GM19351 (cell line): Measurements from ENCODE around the gene EDAR.

Experiments used
- ATAC-seq: cut with Tn5 transposase; IDR thresholded peaks from one replicate; pipeline ENCODE4 v1.9.1; 2021; ENCODE audit warnings: mild to moderate bottlenecking, moderate library complexity; ENCODE audit not compliant: unreplicated experiment

The EDAR gene

DNA sequence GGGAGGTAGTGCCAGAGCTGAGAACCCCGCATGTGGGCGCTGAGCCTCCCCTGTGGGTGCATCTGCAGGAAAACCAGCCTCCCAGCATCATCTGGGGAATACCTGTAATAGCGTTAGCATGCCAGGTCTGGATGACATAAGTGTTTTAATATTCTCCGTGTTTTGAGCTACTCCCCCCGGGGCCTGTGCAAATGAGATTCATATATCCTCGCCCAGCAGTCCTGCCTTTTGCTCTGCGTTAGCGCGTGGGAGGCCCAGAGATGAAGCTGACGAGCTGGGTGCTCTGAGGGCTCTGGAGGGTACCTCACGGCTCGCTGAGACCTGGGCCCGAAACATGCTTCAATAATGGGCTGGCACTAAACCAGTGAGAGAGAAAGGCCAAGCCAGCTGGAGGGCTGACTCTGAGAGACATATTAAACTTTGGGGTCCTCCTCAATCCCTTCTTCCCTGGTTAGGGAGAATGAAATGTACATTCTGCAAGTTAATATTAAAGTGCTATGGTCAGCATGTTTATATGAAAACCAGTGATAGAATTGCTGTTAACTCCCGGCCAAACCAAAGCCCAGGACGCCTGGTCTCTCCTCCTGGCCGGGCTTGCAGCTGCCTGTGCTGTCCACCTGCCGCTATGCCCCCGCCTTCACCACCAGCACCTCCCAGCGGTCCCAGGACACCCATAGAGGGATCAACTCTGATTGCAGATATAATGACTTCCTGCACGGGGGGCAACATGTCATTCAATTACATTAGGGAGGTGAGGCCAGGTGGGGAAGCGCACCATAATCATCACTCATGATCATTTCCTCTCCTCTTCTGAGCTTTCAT is 77.0 kb downstream of the EDAR start:
- ATAC-seq = no peak

DNA sequence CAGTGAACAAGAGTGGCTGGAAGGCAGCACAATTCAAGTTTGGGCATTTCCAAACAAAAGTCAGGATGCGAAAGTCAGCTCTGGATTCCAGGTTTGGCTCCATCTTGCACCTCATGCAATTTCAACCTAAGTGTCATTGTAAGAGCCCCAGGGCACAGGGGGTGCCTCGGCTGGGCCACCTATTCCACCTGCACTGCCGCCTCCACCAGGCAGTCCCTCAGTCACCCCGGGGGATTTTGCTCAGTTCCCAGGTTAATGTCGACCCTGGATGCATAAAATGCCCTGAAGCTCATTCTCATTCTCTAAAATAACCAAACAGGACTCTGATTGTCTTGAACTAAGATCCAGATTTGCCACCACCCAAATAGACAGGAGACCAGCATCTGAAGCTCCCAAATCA is 77.6 kb downstream of the EDAR start:
- no peak for ATAC-seq

DNA sequence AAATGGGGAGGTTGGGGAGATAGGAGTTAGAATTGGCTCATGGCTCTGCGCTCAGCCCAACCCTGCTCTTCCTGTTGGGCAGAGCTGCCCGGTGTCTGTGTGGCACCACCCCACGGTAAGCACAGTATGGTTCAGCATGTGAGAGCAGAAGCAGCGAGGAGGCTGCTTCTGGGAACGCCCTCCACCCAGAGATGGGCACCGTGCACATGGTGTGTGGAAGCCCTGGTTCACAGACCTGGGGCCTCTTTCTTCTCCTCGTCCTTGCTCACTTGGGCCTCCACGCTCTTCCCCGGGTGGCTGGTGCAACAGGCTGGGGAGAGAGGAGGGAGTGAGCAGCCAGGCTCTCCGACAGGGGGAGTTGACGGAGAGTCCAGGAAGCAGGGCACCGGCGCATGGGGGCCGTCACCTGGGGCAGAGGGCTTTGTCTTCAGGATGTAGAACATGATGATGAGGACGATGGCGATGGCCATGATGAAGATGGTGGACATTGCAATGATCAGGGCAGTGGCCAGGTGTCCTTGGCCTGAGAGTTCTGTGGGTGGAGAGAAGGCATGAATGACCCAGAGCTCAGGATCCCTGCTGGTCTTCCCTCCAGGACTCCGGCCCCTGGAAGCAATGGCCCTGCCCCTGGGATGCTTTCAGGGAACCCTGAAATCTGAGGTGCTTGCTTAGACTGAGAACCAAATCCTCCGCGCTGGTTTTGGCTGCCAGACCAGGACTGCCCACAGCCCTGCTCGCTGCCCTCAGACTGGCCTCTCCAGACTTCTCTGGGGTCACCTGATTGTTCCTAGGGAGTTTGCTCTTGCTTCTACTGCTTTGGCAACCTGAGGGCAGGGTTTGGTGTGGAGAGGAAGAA is 78.3 kb downstream of the EDAR start:
- ATAC-seq = no peak

DNA sequence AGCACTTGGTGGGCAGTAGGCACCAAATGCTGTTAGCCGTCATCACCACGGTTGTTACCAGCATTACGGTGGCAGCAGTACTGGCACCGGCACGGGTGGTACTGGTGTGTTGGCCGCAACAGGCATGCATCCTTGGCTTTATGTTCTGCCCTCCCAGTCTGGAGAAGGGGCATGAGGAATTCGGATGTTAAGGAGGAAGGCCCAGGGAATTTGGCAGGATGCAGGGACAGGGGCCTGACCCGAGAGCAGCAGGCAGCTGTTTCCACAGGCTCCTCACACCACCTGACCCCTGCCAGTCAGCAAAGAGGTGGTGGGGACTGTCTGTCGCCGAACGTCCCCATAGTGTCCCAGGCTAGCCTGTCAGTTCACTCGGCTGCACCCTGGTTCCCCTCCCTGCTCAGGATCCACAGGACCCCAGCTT is 79.0 kb downstream of the EDAR start:
- ATAC-seq = no peak

DNA sequence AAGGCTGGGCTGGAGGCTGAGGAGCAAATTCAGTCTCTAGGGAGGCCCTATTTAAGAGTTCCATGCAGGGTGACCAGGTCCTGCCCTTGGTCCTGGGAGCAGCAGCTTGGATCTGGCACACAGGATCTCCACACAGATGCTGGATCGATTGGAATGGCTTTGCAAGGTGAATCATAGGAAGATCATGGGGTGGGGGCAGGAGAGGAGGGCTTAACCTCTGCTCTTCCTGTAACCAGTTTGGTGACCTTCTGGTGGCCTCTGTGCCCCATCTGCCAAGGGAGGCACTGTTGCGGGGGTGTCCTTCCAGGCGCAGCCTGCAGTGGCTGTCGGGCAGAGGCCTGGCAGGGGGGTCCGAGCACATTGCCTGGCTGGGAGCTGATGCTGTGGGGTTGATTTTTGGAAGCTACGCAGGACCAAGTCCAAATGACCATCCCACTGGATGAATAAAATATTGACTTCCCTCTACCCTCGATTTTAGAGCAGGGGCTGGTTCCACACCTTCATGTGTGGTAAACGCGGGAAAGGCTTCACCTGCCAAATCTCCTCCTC is 79.7 kb downstream of the EDAR start:
- no peak for ATAC-seq

DNA sequence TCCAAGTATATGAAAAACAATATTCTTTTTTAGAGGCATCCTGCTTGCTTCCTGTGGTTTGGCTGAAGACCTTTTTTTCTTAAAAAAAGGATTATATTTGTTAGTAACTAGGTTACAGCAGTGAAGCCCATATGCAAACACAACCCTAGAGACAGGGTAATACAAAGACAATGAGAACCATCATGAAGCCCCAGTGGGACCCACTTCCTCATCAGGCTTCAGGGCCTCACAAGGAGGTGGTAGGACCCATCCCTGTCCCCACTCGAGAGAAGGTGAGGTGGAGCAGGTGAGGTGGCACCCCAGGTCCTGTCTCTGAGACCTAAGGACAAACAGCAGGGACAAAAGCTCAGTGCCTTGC is 80.3 kb downstream of the EDAR start:
- no peak for ATAC-seq

DNA sequence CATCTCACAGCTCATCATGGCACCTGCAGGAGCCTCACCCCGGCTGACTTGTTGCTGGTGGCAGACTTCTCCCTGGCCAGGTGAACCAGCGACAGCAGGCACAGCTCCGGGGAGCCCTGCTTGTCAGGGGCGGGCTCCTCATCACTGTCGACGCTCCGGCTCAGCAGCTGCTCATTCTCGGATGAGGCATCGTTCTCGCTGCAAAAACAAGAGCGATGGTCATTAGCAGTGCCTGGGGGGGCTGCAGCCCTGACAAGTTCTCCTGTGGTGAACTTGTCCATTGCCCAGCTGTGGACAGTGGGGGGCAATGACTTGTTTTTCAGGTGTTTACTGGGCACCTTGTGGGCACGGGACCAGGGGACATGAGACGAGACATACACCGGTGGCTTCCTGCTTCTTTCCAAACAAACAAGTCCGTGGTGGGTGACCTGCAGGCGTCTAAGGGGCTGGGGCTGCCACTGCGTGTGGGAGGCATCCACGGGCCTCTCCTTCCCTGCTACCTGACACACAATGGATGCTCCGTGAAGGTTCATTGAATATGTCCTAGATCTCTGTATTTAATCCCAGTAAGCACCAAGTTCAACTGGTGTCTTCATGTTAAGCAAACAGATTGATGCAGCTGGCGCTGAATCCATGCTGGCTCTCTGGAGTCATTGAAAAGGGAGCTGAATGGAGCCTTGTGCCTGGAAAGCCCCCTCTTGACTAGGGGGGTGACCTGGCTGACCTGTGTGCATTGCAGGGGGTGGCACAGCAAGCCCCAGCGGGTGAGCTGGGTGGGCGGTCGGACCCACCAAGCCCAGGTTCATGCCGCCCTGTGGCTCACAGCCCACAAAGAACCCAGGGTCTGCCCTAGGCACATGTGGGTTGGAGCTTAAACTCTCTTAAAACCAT is 81.0 kb downstream of the EDAR start:
- no peak for ATAC-seq

DNA sequence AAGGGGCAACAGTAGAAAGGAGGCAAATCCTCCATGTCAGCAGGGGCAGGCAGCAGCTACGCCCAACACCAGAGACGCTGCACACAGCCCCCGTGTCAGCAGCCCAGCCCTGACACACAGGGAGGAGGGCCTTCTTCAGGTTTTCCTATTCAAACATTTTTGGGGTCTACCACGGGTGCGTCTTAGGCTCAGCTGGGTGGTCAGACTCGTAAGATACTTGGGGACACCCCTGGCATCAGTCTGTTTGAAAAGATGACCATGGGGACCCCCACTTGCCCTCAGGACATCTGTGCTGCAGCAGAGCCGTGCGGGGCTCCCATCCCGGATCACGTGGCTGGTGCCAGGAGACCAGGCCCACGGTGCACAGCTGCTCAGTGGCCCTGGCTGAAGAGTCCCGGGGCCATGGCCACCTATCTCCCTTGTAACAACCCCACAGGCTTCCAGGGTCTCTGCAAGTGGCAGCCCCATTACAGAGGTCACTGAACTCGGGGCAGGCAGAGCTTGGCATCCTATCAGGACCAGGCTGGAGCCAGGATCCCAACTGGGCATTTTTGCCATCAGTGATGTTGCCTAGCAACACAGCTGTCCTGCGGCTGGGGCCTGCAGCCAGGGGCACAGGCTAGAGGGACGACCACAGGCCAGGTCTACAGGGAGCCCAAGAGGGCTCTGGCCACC is 82.5 kb downstream of the EDAR start:
- ATAC-seq = no peak

DNA sequence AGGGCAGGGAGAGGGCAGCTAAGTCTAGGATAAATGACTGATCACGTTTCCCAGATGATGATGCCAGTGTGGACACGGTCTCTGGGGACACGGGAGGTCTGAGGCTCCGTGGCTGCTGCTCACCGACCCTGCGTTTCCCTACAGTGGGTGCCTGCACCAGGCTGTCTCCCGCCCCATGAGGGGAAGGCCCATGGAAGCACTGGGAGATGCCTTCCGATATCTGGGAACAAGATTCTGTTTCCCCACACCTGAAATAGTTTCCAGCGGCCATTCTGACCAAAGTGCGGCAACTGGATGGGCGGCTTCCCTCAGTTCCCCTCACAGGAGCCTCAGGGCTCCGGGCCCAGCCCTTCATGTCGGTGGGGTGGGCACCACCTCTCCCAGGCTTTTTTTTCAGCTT is 83.1 kb downstream of the EDAR start:
- no peak for ATAC-seq

DNA sequence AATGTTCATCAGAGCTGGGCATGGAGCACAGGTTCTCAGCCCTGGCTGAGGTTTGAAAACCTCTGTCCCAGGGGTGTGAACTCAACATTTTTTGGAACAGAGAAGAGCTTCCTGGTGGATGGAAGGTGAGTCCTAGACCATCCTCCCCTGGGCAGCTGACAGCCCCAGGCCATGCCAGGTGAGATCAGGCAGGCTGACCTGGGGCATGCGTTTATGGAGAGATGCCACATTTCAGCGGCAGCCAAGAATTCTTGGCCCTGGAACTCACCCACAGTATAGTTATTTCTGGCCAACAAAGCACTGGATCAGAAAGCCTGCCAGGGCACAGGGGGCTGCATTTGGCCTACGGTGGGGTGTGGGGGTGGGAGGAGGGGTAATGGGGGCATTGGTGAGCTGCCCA is 83.8 kb downstream of the EDAR start:
- ATAC-seq = no peak

DNA sequence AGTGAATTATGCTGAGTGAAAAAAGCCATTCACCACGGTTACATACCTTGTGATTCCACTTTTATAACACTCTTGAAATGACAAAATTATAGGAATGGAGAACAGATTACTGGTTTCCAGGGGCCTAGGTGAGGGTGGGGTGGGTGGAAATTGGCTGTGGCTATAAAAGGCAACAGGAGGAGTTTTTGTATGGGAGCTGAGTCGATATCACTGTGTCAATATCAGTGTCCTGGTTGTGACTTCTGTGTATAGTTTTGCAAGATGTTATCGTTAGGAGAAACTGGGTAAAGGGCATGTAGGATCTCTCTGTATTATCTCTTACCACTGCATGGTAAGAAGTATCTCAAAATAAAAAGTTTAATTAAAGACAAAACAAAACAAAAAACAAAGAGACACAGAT is 84.3 kb downstream of the EDAR start:
- ATAC-seq = no peak

DNA sequence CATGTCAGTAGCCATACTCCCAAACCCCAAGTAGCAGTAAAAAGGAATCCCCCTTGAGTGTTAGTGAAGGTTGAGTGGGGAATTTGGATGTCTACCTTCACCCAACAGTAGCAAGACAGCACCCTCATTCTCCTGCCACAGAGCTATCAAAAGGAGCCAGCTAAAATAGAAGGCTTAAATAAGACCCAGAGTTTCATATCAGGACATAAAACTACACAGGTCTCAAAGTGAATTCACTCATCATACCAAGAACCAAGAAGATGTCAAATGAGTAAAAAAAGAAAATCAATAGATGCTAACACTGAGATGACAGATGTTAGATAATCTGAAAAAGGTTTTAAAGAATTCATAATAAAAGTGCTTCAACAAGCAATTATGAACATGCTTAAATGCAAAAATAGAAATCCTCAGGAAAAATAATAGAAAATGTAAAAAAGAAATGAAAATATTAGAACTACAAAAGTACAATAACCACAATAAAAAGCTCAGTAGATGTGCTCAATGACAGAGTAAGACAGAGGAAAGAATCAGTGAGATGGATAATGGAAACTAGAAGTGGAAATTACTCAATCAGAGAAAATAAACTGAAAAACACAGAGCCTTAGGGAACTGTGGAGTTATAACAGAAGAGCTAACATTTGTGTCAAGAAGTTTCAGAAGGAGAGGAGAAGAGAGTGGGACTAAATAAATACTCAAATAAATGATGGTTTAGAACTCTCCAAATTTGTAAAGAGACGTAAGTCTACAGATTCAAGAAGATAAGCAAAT is 90.5 kb downstream of the EDAR start:
- ATAC-seq = peak; percentile 54

DNA sequence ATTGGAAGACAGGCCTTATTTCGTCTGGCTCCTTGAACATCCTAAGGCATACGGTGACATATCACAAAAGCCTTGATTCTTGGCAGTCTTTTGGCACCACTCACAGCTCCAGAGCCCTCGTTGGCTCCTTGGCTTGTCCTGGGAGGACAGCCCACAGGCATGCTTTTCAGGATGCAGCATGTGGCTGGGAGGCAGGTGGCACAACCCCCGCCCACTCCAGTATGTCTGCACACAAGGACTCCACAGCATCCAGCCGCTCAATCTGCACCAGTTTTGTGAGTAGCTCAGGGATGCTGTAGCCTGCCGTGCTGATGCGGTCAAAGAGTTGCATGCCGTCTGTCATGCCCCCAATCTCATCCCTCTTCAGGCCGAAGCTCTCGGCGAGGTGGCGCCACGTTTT is 92.3 kb downstream of the EDAR start:
- ATAC-seq = no peak

DNA sequence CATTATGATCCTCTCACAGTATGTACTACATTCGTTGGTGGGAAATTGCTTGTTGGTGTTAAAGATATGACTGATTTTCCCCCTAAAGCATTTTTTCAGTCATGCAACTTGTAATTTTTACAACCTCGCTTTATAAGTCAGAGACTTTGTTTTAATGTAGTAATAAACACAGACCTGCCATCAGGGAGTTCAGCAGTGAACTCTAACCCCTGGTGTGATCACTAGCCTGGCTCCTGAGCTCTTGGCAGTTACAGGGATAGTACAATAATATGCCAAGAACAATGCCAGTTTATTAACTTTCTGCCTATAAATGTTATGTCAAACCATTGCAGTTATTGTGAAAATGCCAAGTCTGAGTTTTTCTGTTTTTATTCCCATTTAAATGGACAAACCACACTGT is 93.8 kb downstream of the EDAR start:
- ATAC-seq = no peak

DNA sequence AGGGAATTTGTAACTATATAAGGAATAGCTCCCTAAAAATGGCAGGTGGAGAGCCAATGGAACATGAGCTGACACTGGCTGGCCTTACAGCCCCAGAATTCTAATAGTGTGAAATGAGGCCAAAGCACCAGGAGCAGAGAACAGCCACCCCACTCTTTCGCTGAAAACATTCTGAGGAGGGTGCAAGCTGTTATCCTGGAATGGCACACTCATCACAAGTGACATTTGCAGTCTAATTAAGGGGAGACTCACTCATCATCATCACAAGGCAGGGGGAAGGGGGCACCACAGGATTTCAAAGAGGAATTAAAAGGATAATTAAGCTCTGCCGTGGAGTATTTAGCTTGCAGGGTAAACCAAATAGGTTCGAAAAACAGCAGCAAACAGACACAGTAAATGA is 94.3 kb downstream of the EDAR start:
- no peak for ATAC-seq

DNA sequence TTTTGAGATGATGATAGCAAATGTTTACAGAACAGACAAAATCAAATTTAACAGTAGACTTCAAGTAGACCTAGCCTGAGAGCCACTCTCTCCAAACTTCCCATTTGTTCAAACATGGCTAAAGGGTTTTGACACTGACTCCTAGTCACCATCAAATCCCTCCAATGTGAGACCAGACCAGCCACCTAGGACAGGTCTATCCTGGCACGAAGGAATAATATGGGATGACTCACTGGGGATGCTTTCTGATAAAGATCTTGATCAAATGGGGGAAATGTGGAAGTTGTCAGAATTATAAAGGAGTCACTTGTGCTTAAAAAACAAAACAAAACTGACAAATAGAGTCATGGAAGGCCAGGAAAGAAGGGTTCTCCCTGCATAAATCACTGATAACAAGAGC is 95.7 kb downstream of the EDAR start:
- ATAC-seq = no peak

DNA sequence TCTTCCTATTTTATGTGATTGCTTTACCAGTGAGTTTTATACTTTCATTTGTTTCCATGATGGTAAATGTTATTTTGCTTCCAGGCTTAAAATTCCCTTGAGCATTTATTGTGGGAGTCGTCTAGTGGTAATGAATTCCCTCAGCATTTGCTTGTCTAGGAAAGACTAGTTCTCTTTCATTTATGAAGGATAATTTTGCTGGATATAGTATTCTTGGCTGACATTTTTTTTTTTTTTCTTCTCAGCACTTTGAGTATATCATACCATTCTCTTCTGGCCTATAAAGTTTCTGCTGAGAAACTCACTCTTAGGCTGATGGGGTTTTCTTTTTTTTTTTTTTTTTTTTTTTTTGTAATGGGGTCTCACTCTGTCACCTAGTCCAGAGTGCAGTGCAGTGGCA is 99.1 kb downstream of the EDAR start:
- ATAC-seq = no peak

DNA sequence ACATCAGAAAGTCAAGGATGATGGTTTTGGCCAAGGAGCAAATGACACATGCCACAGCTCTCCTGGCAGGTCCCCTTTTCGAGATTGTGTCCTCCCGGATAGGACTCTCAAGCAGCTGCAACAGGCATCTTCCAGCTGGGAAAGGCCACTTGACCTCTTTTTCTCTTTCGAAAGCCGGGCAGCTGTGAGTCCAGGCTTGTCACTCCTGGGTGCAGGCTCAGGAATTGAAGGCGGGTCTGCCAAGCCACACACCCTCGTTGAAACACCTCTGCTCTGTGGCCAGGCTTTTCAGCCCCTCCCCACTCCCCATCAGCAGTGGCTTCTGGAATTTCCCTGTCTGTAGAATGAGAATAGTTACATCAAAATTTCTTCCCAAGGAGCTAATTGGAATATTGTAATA is 104.4 kb downstream of the EDAR start:
- no peak for ATAC-seq

DNA sequence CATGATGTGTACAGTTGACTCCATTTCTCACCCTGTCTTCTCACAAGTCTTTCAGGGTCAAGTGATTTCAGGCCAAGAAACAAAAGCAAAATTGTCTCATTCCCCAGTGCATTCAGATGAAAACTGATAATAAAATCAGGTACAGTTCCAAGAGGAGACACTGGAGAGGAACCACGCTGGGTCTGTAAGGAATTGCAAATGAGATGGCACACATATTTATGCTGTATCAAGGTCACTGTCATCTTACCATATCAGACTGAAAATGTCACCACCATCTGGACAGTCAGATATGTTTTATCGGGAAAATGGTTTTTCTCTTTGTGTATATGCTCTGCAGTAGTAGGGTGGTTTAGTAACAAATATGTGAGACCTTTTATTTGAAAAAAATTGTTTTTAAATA is 110.7 kb downstream of the EDAR start:
- no peak for ATAC-seq

DNA sequence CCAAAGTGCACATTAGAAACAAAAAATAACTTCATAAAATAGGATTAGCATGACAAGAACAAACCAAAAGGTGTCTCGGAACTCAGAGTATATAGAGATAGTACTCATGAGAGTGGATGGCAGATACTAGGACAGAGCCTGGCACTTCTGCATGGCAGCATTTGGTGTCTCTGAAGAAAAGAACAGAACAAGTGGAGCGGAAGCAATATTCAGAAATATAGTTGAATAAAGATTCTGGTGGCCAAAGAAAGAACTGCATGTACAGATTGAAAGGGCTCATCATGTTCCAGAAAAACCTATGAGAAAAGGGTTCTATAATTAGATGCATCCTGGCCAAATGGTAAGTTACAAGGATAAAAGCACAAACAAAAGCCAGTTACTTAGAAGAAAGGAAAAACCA is 111.5 kb downstream of the EDAR start:
- ATAC-seq = no peak
